GM12878 (cell line): ENCODE results near the gene MRPL38.

Source experiments
- CTCF ChIP-seq, 3 experiments: IDR thresholded peaks in 2 of 3; conservative IDR thresholded peaks in 1 of 3; 2 replicates each; pipeline ENCODE4 v1.5.1; 2011; ENCODE audit warnings: low read depth in 3 of 3, low read length in 3 of 3, mild to moderate bottlenecking in 3 of 3, control low read depth in 2 of 3, moderate library complexity in 2 of 3, inconsistent platforms in 1 of 3, mixed read lengths in 1 of 3; ENCODE audit not compliant: control insufficient read depth in 2 of 3, insufficient read depth in 1 of 3; ENCODE audit errors: extremely low read depth in 1 of 3
- E2F4 ChIP-seq: IDR thresholded peaks from 2 replicates; pipeline ENCODE4 v1.6.1; 2012; ENCODE audit warnings: low read depth, low read length, improper control_type of control experiment
- SPI1 ChIP-seq: IDR thresholded peaks from 2 replicates; pipeline ENCODE4 v1.6.1; 2011; ENCODE audit warnings: low read depth, mild to moderate bottlenecking, low read length, moderate library complexity, borderline replicate concordance; ENCODE audit not compliant: insufficient read depth
- TF ChIP-seq, protein P1 (sequence below): fragments of 450-650 bp; IDR thresholded peaks from 2 replicates; pipeline ENCODE4 v1.6.1; 2018; ENCODE audit warnings: mild to moderate bottlenecking, low read depth, moderate library complexity; ENCODE audit not compliant: partially characterized antibody

DNA sequence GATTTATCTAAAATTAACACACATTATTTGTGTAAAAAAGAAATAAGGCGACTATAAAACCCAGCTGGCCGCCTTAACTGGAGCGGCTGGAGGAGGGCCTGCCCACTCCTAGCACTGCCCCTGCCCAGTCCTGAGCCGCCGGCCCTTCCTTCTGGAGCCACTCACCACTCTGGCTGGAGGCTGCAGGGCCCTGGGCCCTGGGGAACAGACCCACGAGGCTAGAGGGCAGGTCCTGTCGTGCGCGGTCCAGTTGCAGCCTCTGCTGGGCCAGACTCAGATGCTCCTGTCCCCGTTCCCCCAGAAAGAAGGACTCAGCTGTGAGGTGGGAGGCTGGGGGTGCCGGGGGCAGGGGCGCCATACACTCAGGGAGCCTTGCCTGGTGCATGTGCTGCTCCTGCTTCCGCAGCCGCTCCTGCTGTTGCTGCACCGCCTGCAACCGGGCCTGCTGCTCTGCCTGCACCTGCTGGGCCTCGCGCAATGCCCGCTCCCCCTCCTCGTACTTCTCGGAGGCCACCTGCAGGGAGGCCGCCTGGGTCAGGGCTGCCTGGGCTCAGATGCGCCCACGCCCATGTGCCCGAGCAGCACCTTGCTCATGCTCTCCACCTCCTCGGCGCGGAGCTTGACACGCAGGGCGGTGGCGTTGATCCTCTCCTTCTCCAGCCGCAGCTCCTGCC is 9.0 kb upstream of the MRPL38 start:
- TF ChIP-seq SPI1, result no peak
- no peak for TF ChIP-seq E2F4
- no peak for TF ChIP-seq CTCF (IDR thresholded peaks at IDR 0.05 in 2 of 3, conservative IDR thresholded peaks at IDR 0.05 in 1 of 3; ENCODE audit: control insufficient read depth in 2 of 3, extremely low read depth in 1 of 3, insufficient read depth in 1 of 3, low read depth in 3 of 3, low read length in 3 of 3)
- TF ChIP-seq, protein P1, sequence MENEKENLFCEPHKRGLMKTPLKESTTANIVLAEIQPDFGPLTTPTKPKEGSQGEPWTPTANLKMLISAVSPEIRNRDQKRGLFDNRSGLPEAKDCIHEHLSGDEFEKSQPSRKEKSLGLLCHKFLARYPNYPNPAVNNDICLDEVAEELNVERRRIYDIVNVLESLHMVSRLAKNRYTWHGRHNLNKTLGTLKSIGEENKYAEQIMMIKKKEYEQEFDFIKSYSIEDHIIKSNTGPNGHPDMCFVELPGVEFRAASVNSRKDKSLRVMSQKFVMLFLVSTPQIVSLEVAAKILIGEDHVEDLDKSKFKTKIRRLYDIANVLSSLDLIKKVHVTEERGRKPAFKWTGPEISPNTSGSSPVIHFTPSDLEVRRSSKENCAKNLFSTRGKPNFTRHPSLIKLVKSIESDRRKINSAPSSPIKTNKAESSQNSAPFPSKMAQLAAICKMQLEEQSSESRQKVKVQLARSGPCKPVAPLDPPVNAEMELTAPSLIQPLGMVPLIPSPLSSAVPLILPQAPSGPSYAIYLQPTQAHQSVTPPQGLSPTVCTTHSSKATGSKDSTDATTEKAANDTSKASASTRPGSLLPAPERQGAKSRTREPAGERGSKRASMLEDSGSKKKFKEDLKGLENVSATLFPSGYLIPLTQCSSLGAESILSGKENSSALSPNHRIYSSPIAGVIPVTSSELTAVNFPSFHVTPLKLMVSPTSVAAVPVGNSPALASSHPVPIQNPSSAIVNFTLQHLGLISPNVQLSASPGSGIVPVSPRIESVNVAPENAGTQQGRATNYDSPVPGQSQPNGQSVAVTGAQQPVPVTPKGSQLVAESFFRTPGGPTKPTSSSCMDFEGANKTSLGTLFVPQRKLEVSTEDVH, result no peak
